DMS153 treated with DMSO at 0.1 percent for 48 hours (cell line): ENCODE results near the gene LRMDA.
"Not testable (repeated sequence)": the region's sequence is repeated elsewhere in the genome, so short reads cannot be mapped to it uniquely, and the experiment has no call there.

Experiments
- DNase-seq: peaks from one replicate; lab custom pipeline; 2025; ENCODE audit not compliant: unreplicated experiment; lab: John Stamatoyannopoulos, UW

Gene LRMDA

DNA sequence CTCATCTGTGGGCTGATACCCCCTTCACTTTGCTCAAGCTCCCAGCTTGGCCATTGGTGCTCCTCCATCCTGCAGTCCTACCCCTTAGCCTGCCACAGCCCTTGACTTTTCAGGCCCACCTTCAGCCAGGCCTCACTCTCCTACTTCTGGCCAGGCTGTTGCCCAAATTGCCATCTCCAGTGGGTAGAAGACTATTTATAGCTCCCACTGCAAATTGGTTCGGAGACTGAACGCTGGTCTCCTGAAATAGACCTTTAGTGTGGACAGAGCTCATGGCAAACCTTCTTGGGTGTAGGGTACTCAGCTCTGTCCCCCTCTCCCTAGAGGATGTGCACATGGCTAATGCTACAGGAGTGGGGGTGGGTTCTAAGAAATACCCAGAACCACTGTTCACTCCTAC lies 697.8 kb downstream of the LRMDA start:
- DNase-seq, result no peak

- no peak for DNase-seq
Observed at GRCh38 chr10:76130892-76131291, 699.5 kb downstream of the LRMDA start.

DNA sequence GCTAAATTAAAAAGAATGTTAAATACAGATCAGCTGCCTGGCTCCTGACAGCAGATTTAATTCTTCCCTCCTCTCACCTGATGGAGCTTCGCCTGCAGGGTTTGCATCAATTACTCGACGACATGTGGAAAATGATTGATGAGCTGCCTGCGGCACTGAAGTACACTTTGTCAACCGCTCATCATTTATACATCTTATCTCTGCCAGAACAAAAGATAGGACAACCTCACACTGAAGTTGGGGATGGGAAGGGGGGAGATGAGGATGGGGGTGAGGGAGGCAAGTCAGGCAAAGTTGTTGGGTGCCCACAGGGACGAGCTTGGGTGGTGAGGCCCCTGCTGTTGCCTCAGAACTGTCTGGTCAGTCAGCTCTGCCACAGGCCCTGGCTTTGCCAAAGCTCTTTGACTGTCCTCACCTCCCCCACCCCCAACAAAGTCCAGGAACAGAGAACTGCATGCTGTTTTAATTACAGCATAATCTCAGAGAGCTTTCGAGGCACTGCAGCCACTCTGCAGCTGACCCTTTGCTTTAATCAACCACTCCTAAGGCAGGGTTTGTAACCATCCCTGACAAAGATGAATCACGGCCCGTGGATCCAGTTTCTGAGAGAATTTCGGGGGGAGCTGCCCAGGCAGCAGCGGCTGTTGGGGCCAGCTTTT lies 702.3 kb downstream of the LRMDA start:
- peak; percentile 16 for DNase-seq

DNA sequence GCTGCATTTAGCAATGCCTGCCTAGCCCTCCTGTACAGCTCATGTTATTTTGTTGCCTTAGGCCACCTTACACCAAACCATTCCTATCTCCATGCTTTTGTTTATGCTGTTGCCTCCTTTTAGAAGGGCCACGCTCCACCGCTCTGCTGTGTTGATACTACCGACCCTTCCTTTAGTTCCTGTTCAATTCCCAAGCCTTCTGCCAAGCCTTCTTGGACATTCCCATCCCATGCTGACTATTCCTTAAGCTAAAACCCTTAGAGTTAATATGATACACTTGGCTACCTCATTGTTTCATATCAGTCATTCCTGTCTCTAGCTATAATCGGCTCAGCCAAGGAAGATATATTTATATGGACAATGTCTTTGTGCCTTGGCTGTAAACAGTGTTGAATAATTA lies 705.5 kb downstream of the LRMDA start:
- DNase-seq, result no peak

GRCh38 chr10:76138286-76138685 lies 706.9 kb downstream of the LRMDA start:
- DNase-seq, result no peak

- DNase-seq, result no peak
Observed at GRCh38 chr10:76138906-76139305, 707.5 kb downstream of the LRMDA start.

DNA sequence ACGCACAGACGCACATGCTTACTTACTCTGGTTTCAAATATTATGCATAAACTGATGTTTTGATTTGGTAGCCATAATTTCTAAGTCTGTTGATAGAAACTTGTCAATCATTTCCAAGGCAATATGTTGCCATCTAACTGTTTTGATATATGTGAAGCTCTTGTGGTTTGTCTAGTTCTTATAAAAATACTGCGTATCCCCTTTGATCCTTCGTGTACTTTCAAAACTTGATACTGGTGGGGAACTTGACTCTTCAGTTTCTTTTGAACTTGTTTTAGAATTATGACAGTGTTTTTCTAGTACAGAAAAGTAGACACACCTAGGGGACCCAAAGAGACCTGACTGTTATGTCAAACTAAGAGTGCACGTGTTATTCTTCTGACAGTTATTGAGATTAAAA lies 708.0 kb downstream of the LRMDA start:
- DNase-seq, result no peak

DNA sequence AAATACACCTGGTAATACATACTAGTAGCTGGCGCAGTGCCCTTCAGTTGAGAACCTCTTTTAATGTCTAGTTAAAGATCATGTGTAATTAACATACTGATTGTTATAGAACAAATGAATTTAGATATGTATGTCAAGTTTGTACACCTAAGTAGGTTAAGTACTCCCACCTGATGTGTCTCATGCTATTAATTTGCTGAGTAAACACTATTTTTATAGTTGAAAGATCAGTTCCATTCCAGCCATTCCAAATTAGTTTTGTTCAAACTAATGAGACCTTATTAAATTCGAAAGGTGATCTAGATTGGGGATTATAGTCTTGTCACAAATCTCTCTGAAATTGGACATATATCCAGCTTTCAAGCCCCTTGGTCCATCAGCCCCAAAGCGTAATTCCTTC lies 710.0 kb downstream of the LRMDA start:
- no peak for DNase-seq

DNA sequence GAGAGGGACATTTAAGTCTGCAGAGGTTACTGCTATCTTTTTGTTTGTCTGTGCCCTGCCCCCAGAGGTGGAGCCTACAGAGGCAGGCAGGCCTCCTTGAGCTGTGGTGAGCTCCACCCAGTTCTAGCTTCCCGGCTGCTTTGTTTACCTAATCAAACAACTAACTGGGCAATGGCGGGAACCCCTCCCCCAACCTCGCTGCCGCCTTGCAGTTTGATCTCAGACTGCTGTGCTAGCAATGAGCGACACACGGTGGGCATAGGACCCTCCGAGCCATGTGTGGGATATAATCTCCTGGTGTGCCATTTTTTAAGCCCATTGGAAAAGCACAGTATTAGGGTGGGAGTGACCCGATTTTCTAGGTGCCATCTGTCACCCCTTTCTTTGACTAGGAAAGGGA lies 716.8 kb downstream of the LRMDA start:
- not testable (repeated sequence) for DNase-seq

- no peak for DNase-seq
Observed at GRCh38 chr10:76149182-76149581, 717.8 kb downstream of the LRMDA start.

- DNase-seq, result no peak
Observed at GRCh38 chr10:76149602-76150138, 718.2 kb downstream of the LRMDA start.

DNA sequence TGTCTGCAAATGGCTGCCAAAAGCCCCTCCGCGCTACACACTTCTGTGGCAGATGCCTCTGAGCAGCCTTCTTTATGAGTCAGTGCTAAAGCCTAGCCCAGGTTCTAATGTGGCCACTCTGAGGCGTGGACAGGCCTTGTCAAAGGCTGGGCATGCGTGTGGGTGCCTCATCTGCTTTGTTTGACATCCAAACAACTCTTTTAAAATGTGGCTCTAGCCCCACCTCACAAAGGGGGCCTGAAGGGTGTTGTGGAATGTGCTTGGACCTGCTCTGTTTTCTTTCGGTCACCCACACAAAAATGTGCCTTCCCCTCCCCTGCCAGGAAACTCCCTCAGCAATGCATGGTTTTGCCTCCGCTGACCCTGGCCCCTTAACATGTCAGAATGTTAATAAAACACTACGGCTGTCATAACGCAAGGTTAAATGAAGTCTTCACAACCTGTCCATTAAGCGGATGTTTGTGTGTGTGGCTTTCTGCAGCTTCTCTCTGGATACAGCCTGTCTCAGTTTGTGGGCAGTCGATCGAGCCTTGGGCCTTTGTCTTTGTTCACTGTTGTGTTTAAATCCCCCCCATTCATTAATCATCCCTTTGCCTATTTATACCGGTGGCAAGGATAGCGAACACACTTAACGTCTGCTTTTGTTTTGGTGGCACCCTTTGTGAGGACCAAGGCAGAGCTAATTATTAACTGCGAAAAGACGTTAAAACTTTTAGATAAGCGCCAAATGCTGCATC lies 718.9 kb downstream of the LRMDA start:
- no peak for DNase-seq

DNA sequence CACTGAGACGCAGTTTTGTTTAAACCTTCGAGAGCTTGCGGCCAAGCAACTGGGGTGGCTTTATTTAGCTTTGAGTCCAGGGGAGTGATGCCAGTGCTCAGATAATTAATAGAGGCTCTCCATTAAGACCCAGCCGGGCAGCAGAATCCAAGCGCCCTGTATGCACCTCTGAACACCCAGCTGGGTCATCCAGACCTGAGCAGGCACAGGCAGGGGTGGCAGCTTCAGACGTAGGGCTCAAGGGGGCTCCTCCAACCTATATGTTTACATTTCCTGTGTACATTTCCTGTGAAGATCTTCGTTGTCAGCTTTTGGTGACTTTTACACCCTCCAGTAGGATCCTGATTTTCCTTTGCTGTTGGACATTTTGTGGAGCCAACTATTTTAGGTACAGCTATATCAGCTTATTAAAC lies 719.5 kb downstream of the LRMDA start:
- DNase-seq, result no peak

- DNase-seq, result no peak
Observed at GRCh38 chr10:76152186-76152585, 720.8 kb downstream of the LRMDA start.

DNA sequence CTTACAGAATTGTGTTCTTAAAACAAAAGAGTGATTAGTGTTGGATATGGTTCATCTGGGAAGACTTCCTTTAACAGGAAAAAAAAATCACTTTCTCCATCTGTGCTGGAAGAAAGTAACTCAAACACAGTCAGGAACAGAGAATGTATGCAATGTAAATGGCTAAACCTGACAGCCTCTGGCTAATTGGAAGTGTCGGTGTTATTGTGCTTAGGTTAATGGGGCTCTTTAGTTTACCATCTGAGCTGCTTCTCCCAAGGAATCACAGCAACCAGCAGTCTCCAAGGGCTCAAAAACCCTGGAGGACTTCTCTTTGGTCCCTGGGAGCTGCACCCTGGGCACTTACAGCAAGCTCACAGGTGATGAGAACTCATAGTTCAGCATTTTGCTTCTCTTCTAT lies 724.5 kb downstream of the LRMDA start:
- DNase-seq, result no peak

- DNase-seq, result no peak
Observed at GRCh38 chr10:76160446-76161300, 729.2 kb downstream of the LRMDA start.

DNA sequence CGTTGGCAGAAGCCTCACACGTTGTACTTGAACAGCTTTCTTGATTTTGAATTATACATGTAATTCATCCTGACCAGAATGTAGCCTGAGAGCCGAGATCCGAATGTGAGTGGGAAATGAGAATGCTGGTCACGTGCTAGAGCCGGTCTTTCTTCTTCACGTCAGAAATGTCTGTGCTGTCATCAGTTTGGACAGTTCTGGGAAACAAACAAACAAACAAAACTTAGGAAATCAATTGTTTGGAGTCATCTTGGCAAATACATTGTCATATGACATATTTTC lies 729.8 kb downstream of the LRMDA start:
- no peak for DNase-seq

DNA sequence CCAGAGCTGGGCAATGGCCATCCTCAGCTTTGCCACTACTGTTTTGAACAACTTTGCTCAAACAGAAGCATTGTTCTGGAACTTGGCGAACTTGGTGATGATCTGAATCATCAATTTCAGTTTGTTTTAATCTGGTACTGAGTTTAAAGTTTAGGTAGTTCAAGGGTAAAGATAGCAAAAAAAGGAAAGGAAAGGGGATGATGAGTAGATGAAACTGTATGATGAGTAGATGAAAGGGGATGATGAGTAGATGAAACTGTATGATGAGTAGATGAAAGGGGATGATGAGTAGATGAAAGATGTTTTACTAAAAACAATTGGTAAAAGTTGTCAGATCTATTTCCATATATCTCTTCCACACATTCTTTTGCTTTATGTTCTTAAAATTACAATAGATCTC lies 737.0 kb downstream of the LRMDA start:
- no peak for DNase-seq

DNA sequence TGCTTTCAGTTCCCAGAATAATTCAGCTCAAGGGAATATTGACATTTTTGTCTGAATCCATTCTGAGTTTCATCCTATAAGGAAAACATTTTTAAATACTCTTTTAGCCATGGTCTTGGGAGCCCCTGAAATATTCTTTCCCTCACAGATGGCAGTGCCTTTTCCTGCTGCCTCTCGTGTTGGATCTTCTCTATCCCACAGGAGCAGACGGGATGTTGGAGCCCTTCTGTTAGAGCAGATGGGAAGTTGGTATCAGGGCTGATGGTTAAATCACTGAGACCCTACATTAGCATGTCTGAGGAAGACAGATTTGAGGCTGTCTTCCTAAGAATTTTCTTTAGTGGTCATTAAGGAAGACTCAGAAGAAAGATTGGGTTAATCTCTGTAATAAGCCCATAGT lies 737.8 kb downstream of the LRMDA start:
- no peak for DNase-seq

- DNase-seq, result no peak
Observed at GRCh38 chr10:76172020-76172419, 740.6 kb downstream of the LRMDA start.

GRCh38 chr10:76175533-76176165 lies 744.2 kb downstream of the LRMDA start:
- no peak for DNase-seq
